H1 (cell line): ENCODE data around the gene MYH9. TPM values are rescaled to one million over a fixed set of nuclear protein-coding genes. Genes with fewer than 3 reads are reported as not detected.
A peak's percentile ranks its signal among the peaks of the same experiment; 100 is the strongest.

Experiments
- CTCF ChIA-PET: fragments of 300-600 bp; sonication (Branson Sonifier 250); formaldehyde crosslinking; loops from one replicate; lab custom pipeline; 2021; ENCODE audit not compliant: partially characterized antibody; lab: Charles Lee
- POLR2A ChIA-PET: fragments of 300-600 bp; sonication (Branson Sonifier 250); formaldehyde crosslinking; loops from one replicate; lab custom pipeline; 2021; ENCODE audit warnings: inconsistent platforms; ENCODE audit not compliant: partially characterized antibody; lab: Charles Lee
- DNase-seq, 2 experiments: peaks; one replicate each; pipeline versions ENCODE4 v3.0.0 to v3.0.0-alpha.2; 2010 to 2022; ENCODE audit warnings: low spot score in 2 of 2, low read depth in 1 of 2, mixed read lengths in 1 of 2
- FAIRE-seq: peaks from 2 replicates; lab custom pipeline; 2011; peaks lifted over from hg19 to GRCh38; lab: Jason Lieb, UNC
- H2AFZ ChIP-seq: 2 replicates; pipeline ENCODE4 v1.8.1; 2012; ENCODE audit warnings: low read length, inconsistent platforms
- H2AK5ac ChIP-seq: 2 replicates; pipeline ENCODE4 v1.6.1; 2013; ENCODE audit warnings: low read depth, low read length
- H2BK120ac ChIP-seq: replicated peaks from 2 replicates; pipeline ENCODE3; 2013; ENCODE audit warnings: low read depth, low read length, inconsistent platforms
- H2BK12ac ChIP-seq: 2 replicates; pipeline ENCODE4 v1.6.1; 2013; ENCODE audit warnings: low read depth, low read length
- H2BK15ac ChIP-seq: 2 replicates; pipeline ENCODE4 v1.6.1; 2013; ENCODE audit warnings: low read length
- H2BK20ac ChIP-seq: 2 replicates; pipeline ENCODE4 v1.6.1; 2013; ENCODE audit warnings: low read length
- H2BK5ac ChIP-seq: 2 replicates; pipeline ENCODE4 v1.6.1; 2013; ENCODE audit warnings: low read depth, low read length
- H3K14ac ChIP-seq: 2 replicates; pipeline ENCODE4 v1.6.1; 2013; ENCODE audit warnings: inconsistent platforms; ENCODE audit not compliant: insufficient read length
- H3K18ac ChIP-seq: 2 replicates; pipeline ENCODE4 v1.6.1; 2013; ENCODE audit warnings: low read length; ENCODE audit errors: extremely low read depth
- H3K23ac ChIP-seq: 2 replicates; pipeline ENCODE4 v1.6.1; 2013; ENCODE audit warnings: inconsistent platforms; ENCODE audit not compliant: insufficient read length
- H3K23me2 ChIP-seq: 2 replicates; pipeline ENCODE4 v1.6.1; 2013; ENCODE audit warnings: low read depth, low read length
- H3K27ac ChIP-seq: 2 replicates; pipeline ENCODE4 v1.6.1; 2011; ENCODE audit warnings: low read depth, low read length, inconsistent platforms
- H3K27me3 ChIP-seq, 4 experiments: replicated peaks in 1 of 4; 1 replicate in 1 of 4; 2 replicates in 3 of 4; pipeline versions ENCODE4 v1.6.1 to v1.8.1; 2011 to 2013; ENCODE audit warnings: low read length in 3 of 4, mild to moderate bottlenecking in 3 of 4, inconsistent platforms in 2 of 4, mixed read lengths in 2 of 4, moderate library complexity in 1 of 4; ENCODE audit not compliant: control insufficient read depth in 3 of 4, insufficient read depth in 3 of 4; ENCODE audit errors: extremely low read depth in 1 of 4
- H3K36me3 ChIP-seq, 4 experiments: 2 replicates each; pipeline versions ENCODE4 v1.6.1 to v1.8.1; 2011 to 2013; ENCODE audit warnings: mild to moderate bottlenecking in 4 of 4, low read length in 3 of 4, moderate library complexity in 2 of 4, control low read depth in 1 of 4, inconsistent platforms in 1 of 4; ENCODE audit not compliant: insufficient read depth in 4 of 4, control insufficient read depth in 2 of 4
- H3K4ac ChIP-seq: replicated peaks from 2 replicates; pipeline ENCODE3; 2013; ENCODE audit warnings: low read length, low read depth, mixed read lengths, inconsistent platforms; ENCODE audit not compliant: insufficient read length
- H3K4me1 ChIP-seq, 4 experiments: replicated peaks in 1 of 4; 1 replicate in 1 of 4; 2 replicates in 3 of 4; pipeline versions ENCODE4 v1.6.1 to v1.8.1; 2011 to 2013; ENCODE audit warnings: low read length in 3 of 4, inconsistent platforms in 2 of 4, mixed read lengths in 1 of 4; ENCODE audit not compliant: insufficient read depth in 4 of 4, control insufficient read depth in 3 of 4
- H3K4me2 ChIP-seq, 2 experiments: 2 replicates each; pipeline versions ENCODE4 v1.6.1 to v1.8.1; 2011 to 2013; ENCODE audit warnings: low read depth in 2 of 2, low read length in 2 of 2, control low read depth in 1 of 2, inconsistent platforms in 1 of 2, mild to moderate bottlenecking in 1 of 2; ENCODE audit not compliant: insufficient read depth in 1 of 2
- H3K4me3 ChIP-seq, 4 experiments: fragments of 200-600, 300-600 bp in 1 of 4; sonication (generic), shearing (Covaris generic), sonication (Bioruptor Twin) in 1 of 4; 2 replicates each; pipeline versions ENCODE4 v1.5.1 to v1.8.1; 2011 to 2016; ENCODE audit warnings: low read length in 4 of 4, low read depth in 3 of 4, control low read depth in 2 of 4, inconsistent platforms in 2 of 4, mild to moderate bottlenecking in 2 of 4, mixed read lengths in 1 of 4, moderate library complexity in 1 of 4; ENCODE audit not compliant: insufficient read depth in 2 of 4; ENCODE audit errors: extremely low read depth in 1 of 4
- H3K56ac ChIP-seq: replicated peaks from 2 replicates; pipeline ENCODE3; 2013; ENCODE audit warnings: low read depth, mild to moderate bottlenecking, mixed read lengths, low read length, inconsistent platforms; ENCODE audit not compliant: insufficient read length
- H3K79me1 ChIP-seq: 2 replicates; pipeline ENCODE4 v1.6.1; 2013; ENCODE audit warnings: low read depth, low read length, control low read depth
- H3K79me2 ChIP-seq, 2 experiments: 2 replicates each; pipeline versions ENCODE4 v1.6.1 to v1.8.1; 2012 to 2013; ENCODE audit warnings: low read length in 2 of 2, mild to moderate bottlenecking in 2 of 2, inconsistent platforms in 1 of 2; ENCODE audit not compliant: insufficient read depth in 2 of 2, control insufficient read depth in 1 of 2
- H3K9ac ChIP-seq, 4 experiments: replicated peaks in 1 of 4; 1 replicate in 1 of 4; 2 replicates in 3 of 4; pipeline versions ENCODE4 v1.6.1 to v1.8.1; 2011 to 2013; ENCODE audit warnings: low read depth in 3 of 4, low read length in 3 of 4, control low read depth in 2 of 4, mild to moderate bottlenecking in 2 of 4, moderate library complexity in 2 of 4, inconsistent platforms in 1 of 4; ENCODE audit errors: extremely low read depth in 1 of 4
- H3K9me3 ChIP-seq, 2 experiments: 2 replicates each; pipeline versions ENCODE4 v1.6.1 to v1.8.1; 2012 to 2013; ENCODE audit warnings: mild to moderate bottlenecking in 2 of 2, moderate library complexity in 2 of 2, control low read depth in 1 of 2, inconsistent platforms in 1 of 2, low read depth in 1 of 2, low read length in 1 of 2, mixed read lengths in 1 of 2; ENCODE audit not compliant: insufficient read depth in 2 of 2
- H4K20me1 ChIP-seq, 2 experiments: replicated peaks in 1 of 2; 2 replicates each; pipeline versions ENCODE3 to v1.8.1; 2011 to 2013; ENCODE audit warnings: inconsistent platforms in 2 of 2, low read length in 2 of 2, mild to moderate bottlenecking in 1 of 2; ENCODE audit not compliant: insufficient read depth in 2 of 2, control insufficient read depth in 1 of 2
- H4K5ac ChIP-seq: 2 replicates; pipeline ENCODE4 v1.6.1; 2013; ENCODE audit warnings: low read length, low read depth, mixed read lengths, inconsistent platforms; ENCODE audit not compliant: insufficient read length
- H4K8ac ChIP-seq: 2 replicates; pipeline ENCODE4 v1.8.0; 2013; ENCODE audit warnings: mild to moderate bottlenecking, moderate library complexity, low read length, inconsistent platforms; ENCODE audit not compliant: insufficient read depth; ENCODE audit errors: extremely low read depth
- H4K91ac ChIP-seq: replicated peaks from 2 replicates; pipeline ENCODE3; 2013; ENCODE audit warnings: low read length, mixed read lengths, inconsistent platforms; ENCODE audit not compliant: insufficient read length
- CTCF ChIP-seq, 3 experiments: IDR thresholded peaks; 1 replicate in 2 of 3; 2 replicates in 1 of 3; pipeline versions ENCODE4 v1.5.1 to v1.6.1; 2011; ENCODE audit warnings: low read length in 3 of 3, mild to moderate bottlenecking in 3 of 3, inconsistent platforms in 2 of 3, low read depth in 1 of 3, moderate library complexity in 1 of 3; ENCODE audit not compliant: insufficient read depth in 1 of 3; ENCODE audit errors: control extremely low read depth in 1 of 3
- NRF1 ChIP-seq: IDR thresholded peaks from 2 replicates; pipeline ENCODE4 v1.6.1; 2011; ENCODE audit warnings: mild to moderate bottlenecking, low read depth, low read length, improper control_type of control experiment
- SAP30 ChIP-seq: fragments of 300-600 bp; sonication (generic); IDR thresholded peaks from 2 replicates; pipeline ENCODE4 v1.7.1; 2012; ENCODE audit warnings: low read length, moderate library complexity, mild to moderate bottlenecking, inconsistent platforms; ENCODE audit not compliant: insufficient read depth, insufficient replicate concordance
- SRF ChIP-seq: IDR thresholded peaks from 2 replicates; pipeline ENCODE4 v1.6.1; 2011; ENCODE audit warnings: mild to moderate bottlenecking, low read depth, low read length, moderate library complexity
- TEAD4 ChIP-seq: IDR thresholded peaks from 2 replicates; pipeline ENCODE4 v1.6.1; 2012; ENCODE audit warnings: low read depth, low read length, inconsistent platforms, mixed read lengths
- WGBS, 2 experiments: shearing (Covaris generic) in 1 of 2; methylation state at CpG; one replicate each; pipeline versions ENCODE4 v1.1.6 to v1.1.7; 2013 to 2015; ENCODE audit warnings: low lambda C conversion rate in 2 of 2, mixed read lengths in 2 of 2, inconsistent platforms in 1 of 2, low coverage in 1 of 2, missing lambda C conversion rate in 1 of 2; ENCODE audit not compliant: insufficient replicate concordance in 2 of 2, insufficient coverage in 1 of 2, insufficient read length in 1 of 2; ENCODE audit errors: extremely low coverage in 1 of 2, missing lambda C conversion rate in 1 of 2; 5-methylcytosine and 5-hydroxymethylcytosine counted together
- polyA plus RNA-seq, 7 experiments: library from polyadenylated mRNA; depleted of rRNA in 3 of 7; stranded (reverse) in 5 of 7; unstranded in 2 of 7; fragments of >200 nt in 5 of 7; fragments of 200-250 nt in 2 of 7; gene quantifications; 1 replicate in 5 of 7; 2 replicates in 1 of 7; 4 replicates in 1 of 7; pipeline versions ENCODE4 v1.2.1 to v1.2.3, GENCODE V29; 2011 to 2013; ENCODE audit warnings: missing spikeins in 2 of 7, mixed read lengths in 2 of 7
- total RNA-seq: library from RNA; stranded (reverse); fragmentation: NEBNext Ultra II Directional; extraction: Animal tissue kit (Norgen Biotek cat#: 25700); gene quantifications from 2 replicates; pipeline ENCODE4 v1.2.1, GENCODE V29; 2021

The MYH9 gene
- total and polyA plus RNA-seq, 2 of the 8 experiments (the other 6 are each of a cell fraction or from before 2014, with no cell fraction given), result 24.9 to 322 TPM

- H4K20me1 ChIP-seq, result peaks cover 2 to 28% of the 10 kb centered on the region in 2 experiments
- peak overlapping the region in 1 of 2 experiments; percentile 54; a peak in 2 of 4 replicates for H3K4me2 ChIP-seq
- H2BK15ac ChIP-seq, result no peak overlapping the region
- no peaks in the 10 kb centered on the region for H3K27me3 ChIP-seq
- H3K56ac ChIP-seq, result no peak overlapping the region
- H3K14ac ChIP-seq, result no peak overlapping the region
- ChIA-PET CTCF (interaction anchor here (0.5 to 1.8 kb wide), 10 partner anchors 8 to 180 kb away, joined by 3 to 5 read pairs (median 3); no protein-coding TSS in a partner anchor), POLR2A (interaction anchor here (0.6 to 16.5 kb wide), 8 partner anchors 10 to 112 kb away, joined by 3 to 263 read pairs (median 4); partner anchors contain the start of gene MYH9)
- H4K91ac ChIP-seq, result no peak overlapping the region
- no peak overlapping the region for H2BK20ac ChIP-seq
- peaks cover 29% of the 10 kb centered on the region for H3K79me1 ChIP-seq
- no peak overlapping the region; the same call in 1 of the 2 replicates for H2BK12ac ChIP-seq
- no peak overlapping the region for H2AK5ac ChIP-seq
- DNase-seq, result no peak
- no peak for FAIRE-seq
- H3K4me3 ChIP-seq, result no peak overlapping the region
- no peaks in the 10 kb centered on the region; a peak in 1 of 8 replicates for H3K36me3 ChIP-seq
- H3K9ac ChIP-seq, result no peak overlapping the region
- H3K4ac ChIP-seq, result no peak overlapping the region
- H3K27ac ChIP-seq, result peak overlapping the region; percentile 71; the same call in 1 of the 2 replicates
- peaks cover 37 to 94% of the 10 kb centered on the region in 2 experiments for H3K79me2 ChIP-seq
- H3K18ac ChIP-seq, result no peak overlapping the region
- no peak overlapping the region for H4K5ac ChIP-seq
- peaks cover 13 to 41% (median 34%) of the 10 kb centered on the region in 4 experiments for H3K4me1 ChIP-seq
- no peaks in the 10 kb centered on the region; the same call in 1 of the 2 replicates for H3K23me2 ChIP-seq
- H3K23ac ChIP-seq, result no peak overlapping the region
- 92% methylated on average over 9 of the region's 9 CpGs; no CpG with 5 or more reads in 1 of the 2 experiments for WGBS, 2 experiments
- no peak overlapping the region for H2AFZ ChIP-seq
- H4K8ac ChIP-seq, result no peak overlapping the region
- no peak overlapping the region for H2BK5ac ChIP-seq
- no peak overlapping the region for H2BK120ac ChIP-seq
- no peaks in the 10 kb centered on the region for H3K9me3 ChIP-seq
- no peak for TF ChIP-seq SAP30
- TF ChIP-seq SRF, result no peak
- TF ChIP-seq TEAD4, result no peak
- TF ChIP-seq NRF1, result no peak
- no peak for TF ChIP-seq CTCF (IDR thresholded peaks at IDR 0.05; ENCODE audit: control extremely low read depth in 1 of 3, insufficient read depth in 1 of 3, low read depth in 1 of 3, low read length in 3 of 3)
Measured at GRCh38 chr22:36358533-36359469, 29.0 kb downstream of the MYH9 start.
